ENCODE results near the gene ADAP1.

DNA sequence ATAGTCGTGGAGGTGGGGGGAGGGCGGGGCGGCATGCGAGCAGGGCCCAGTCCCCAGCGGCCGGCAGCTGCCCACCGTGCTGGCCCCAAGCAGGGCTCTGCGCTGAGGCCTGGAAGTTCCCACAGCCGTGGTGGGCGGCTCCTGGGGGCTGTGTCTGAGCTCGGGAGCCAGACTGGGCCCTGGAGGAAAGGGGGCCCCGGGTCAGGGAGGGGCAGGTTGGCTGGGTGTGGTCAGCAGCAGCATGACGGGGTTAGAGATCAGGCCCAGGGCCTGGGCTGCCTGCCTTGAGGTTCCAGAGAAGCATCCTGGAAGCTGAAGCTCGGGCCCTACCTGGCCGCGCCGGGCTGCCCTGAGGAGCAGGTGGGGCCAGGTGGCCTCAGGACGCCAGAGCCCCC lies 56.0 kb downstream of the ADAP1 start:
- TF ChIP-seq, protein P1, sequence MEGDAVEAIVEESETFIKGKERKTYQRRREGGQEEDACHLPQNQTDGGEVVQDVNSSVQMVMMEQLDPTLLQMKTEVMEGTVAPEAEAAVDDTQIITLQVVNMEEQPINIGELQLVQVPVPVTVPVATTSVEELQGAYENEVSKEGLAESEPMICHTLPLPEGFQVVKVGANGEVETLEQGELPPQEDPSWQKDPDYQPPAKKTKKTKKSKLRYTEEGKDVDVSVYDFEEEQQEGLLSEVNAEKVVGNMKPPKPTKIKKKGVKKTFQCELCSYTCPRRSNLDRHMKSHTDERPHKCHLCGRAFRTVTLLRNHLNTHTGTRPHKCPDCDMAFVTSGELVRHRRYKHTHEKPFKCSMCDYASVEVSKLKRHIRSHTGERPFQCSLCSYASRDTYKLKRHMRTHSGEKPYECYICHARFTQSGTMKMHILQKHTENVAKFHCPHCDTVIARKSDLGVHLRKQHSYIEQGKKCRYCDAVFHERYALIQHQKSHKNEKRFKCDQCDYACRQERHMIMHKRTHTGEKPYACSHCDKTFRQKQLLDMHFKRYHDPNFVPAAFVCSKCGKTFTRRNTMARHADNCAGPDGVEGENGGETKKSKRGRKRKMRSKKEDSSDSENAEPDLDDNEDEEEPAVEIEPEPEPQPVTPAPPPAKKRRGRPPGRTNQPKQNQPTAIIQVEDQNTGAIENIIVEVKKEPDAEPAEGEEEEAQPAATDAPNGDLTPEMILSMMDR (IDR thresholded peaks at IDR 0.05; ENCODE audit: insufficient read depth, low read length), result no peak
- TF ChIP-seq POLR2AphosphoS5 (IDR thresholded peaks at IDR 0.05; ENCODE audit: low read depth), result no peak; the same call in 1 of the 2 replicates
- no peak for TF ChIP-seq REST (IDR thresholded peaks at IDR 0.05; ENCODE audit: insufficient replicate concordance, low read depth)
